ENCODE data around the gene ROPN1L. TPM values are rescaled to one million over a fixed set of nuclear protein-coding genes. Genes with fewer than 3 reads are reported as not detected.

Gene ROPN1L
- total RNA-seq, 1 donor from 2014 or later: not detected

- TF ChIP-seq EZH2phosphoT487 (IDR thresholded peaks at IDR 0.05) (no peak), CTCF (IDR thresholded peaks at IDR 0.05) (no peak), EZH2 (IDR thresholded peaks at IDR 0.05) (no peak)
- DNase-seq (ENCODE audit: low spot score): no peak
- no peak overlapping the region for H3K4me3 ChIP-seq
- H3K4me3 Mint-ChIP-seq: no peak overlapping the region
- H3K36me3 Mint-ChIP-seq: no peaks in the 10 kb centered on the region
- no peak overlapping the region for H3K27ac ChIP-seq
- H3K4me1 ChIP-seq: peaks cover 11% of the 10 kb centered on the region
- H3K27me3 ChIP-seq: no peaks in the 10 kb centered on the region
- no peaks in the 10 kb centered on the region for H3K36me3 ChIP-seq
- peaks cover 15% of the 10 kb centered on the region for H3K4me1 Mint-ChIP-seq
- no peak overlapping the region for H3K27ac Mint-ChIP-seq
- H3K79me2 ChIP-seq (ENCODE audit: low read depth): no peaks in the 10 kb centered on the region
- no peaks in the 10 kb centered on the region for H3K9me3 Mint-ChIP-seq
- H3F3A ChIP-seq (ENCODE audit: low read depth): peaks cover 6% of the 10 kb centered on the region
- H3K4me2 ChIP-seq: no peak overlapping the region
- no peaks in the 10 kb centered on the region for H4K20me1 ChIP-seq (ENCODE audit: low read depth)
- H2AFZ ChIP-seq (replicated peaks): no peak overlapping the region
- no peak overlapping the region for H3K9ac ChIP-seq
- H3K9me3 ChIP-seq (ENCODE audit: low read depth): no peaks in the 10 kb centered on the region
- peaks cover 5% of the 10 kb centered on the region for H3K27me3 Mint-ChIP-seq (ENCODE audit: insufficient read depth, low read depth)
Measured at GRCh38 chr5:10502578-10502977, 60.9 kb downstream of the ROPN1L start.

- Mint-ChIP-seq H3K36me3 (no peaks in the 10 kb centered on the region), H3K4me1 (peaks cover 15% of the 10 kb centered on the region), H3K9me3 (no peaks in the 10 kb centered on the region), H3K27ac (no peak overlapping the region), H3K4me3 (no peak overlapping the region), H3K27me3 (ENCODE audit: insufficient read depth, low read depth) (peaks cover 5% of the 10 kb centered on the region)
- Histone ChIP-seq H3K27me3 (no peaks in the 10 kb centered on the region), H3K9ac (no peak overlapping the region), H3K27ac (no peak overlapping the region), H3K4me2 (no peak overlapping the region), H3F3A (ENCODE audit: low read depth) (peaks cover 6% of the 10 kb centered on the region), H4K20me1 (ENCODE audit: low read depth) (no peaks in the 10 kb centered on the region), H3K9me3 (ENCODE audit: low read depth) (no peaks in the 10 kb centered on the region), H3K36me3 (no peaks in the 10 kb centered on the region), H3K79me2 (ENCODE audit: low read depth) (no peaks in the 10 kb centered on the region), H3K4me1 (peaks cover 11% of the 10 kb centered on the region), H3K4me3 (no peak overlapping the region), H2AFZ (replicated peaks) (no peak overlapping the region)
- DNase-seq (ENCODE audit: low spot score): no peak
- TF ChIP-seq CTCF (IDR thresholded peaks at IDR 0.05) (no peak), EZH2 (IDR thresholded peaks at IDR 0.05) (no peak), EZH2phosphoT487 (IDR thresholded peaks at IDR 0.05) (no peak)
Measured at GRCh38 chr5:10503321-10503720, 61.6 kb downstream of the ROPN1L start.

- Histone ChIP-seq H3K4me2 (no peak overlapping the region), H3K9me3 (ENCODE audit: low read depth) (no peaks in the 10 kb centered on the region), H3K4me3 (no peak overlapping the region), H3F3A (ENCODE audit: low read depth) (peaks cover 6% of the 10 kb centered on the region), H3K27ac (no peak overlapping the region), H3K79me2 (ENCODE audit: low read depth) (no peaks in the 10 kb centered on the region), H3K36me3 (no peaks in the 10 kb centered on the region), H3K4me1 (peaks cover 11% of the 10 kb centered on the region), H3K9ac (no peak overlapping the region), H3K27me3 (no peaks in the 10 kb centered on the region), H2AFZ (replicated peaks) (no peak overlapping the region), H4K20me1 (ENCODE audit: low read depth) (no peaks in the 10 kb centered on the region)
- H3K9me3 Mint-ChIP-seq: no peaks in the 10 kb centered on the region
- no peak overlapping the region for H3K27ac Mint-ChIP-seq
- DNase-seq (ENCODE audit: low spot score): no peak
- H3K36me3 Mint-ChIP-seq: no peaks in the 10 kb centered on the region
- TF ChIP-seq EZH2 (IDR thresholded peaks at IDR 0.05): no peak
- no peak for TF ChIP-seq EZH2phosphoT487 (IDR thresholded peaks at IDR 0.05)
- TF ChIP-seq CTCF (IDR thresholded peaks at IDR 0.05): no peak
- peaks cover 5% of the 10 kb centered on the region for H3K27me3 Mint-ChIP-seq (ENCODE audit: insufficient read depth, low read depth)
- H3K4me3 Mint-ChIP-seq: no peak overlapping the region
- peaks cover 15% of the 10 kb centered on the region for H3K4me1 Mint-ChIP-seq
Measured at GRCh38 chr5:10503997-10504793, 62.5 kb downstream of the ROPN1L start.

Measured in neural progenitor cell (in vitro differentiated cells).